A204.1 (cell line): ENCODE measurements around the gene ECT2.
"Not testable (repeated sequence)": the region's sequence is repeated elsewhere in the genome, so short reads cannot be mapped to it uniquely, and the experiment has no call there.

ENCODE experiments used
- FAIRE-seq: peaks from 2 replicates; lab custom pipeline; 2012; peaks lifted over from hg19 to GRCh38; lab: Jason Lieb, UNC

ECT2 gene

DNA sequence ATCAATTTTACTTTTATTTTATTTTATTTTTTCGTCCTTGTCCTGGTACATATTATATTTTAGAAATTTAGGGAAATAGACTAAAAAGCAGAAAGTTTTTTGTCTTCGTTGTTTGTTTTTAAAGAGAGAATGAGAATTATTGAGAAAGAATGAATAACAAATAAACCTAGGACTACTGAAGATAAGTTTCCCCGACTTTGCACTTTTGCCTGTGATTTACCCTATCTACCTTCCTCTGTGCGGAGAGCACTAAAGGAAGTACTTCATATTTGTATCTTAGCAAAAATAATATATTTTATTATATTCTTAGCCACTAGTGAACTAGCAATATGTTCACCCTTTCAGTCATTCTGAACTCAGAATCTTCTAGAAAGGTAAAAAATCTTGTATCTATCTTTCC, 60.6 kb downstream of the ECT2 start:
- FAIRE-seq: peak; percentile 73

DNA sequence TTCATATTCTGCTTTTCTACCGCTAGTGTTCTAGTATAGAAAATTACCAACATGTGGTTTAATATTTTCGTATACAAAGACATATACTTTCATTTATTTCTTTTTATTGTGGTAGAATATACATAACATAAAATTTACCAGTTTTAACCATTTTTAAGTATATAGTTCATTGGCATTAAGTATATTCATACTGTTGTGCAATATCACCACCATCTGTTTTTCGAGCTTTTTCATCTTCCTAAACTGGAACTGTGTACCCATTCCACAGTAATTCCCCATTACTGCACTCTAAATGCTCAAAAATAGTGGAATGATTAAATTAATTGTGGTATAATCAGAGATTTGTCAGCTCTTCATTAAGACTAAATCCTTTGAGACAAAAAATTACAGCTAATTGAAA, 62.9 kb downstream of the ECT2 start:
- no peak for FAIRE-seq

DNA sequence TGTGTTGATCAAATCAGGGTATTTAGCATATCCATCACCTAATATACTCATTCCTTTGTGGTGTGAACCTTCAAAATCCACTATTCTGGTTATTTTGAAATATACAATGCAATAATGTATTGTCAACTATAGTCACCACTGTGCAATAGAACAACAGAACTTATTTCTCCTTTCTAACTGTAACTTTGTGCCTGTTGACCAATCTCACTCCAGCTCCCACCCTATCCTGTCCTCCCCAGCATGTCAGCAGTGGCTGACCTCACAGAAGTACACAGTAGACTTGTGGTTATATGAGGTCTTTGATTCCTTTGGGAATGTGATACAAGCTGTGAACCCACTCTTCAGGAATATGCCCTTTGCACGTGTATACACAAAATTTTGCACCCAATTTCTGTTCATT, 64.2 kb downstream of the ECT2 start:
- FAIRE-seq: no peak

DNA sequence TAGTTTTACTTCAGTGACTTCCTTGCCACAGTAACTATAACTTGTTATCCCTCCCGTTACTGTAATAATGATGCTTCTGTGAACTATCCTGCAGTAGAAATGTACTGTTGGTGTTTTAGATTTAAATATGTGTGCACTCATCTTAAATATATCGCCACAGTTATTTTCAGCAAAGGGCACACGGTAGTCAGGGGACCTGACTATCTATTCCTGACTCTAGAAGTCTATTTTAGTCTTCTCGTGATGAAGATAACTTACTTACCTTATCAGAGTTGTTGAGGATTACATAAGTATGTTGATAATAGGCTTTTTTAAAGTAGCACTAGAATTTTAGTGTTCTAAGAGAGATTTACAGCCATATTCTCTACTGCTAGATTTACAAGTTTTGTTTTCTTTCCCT, 65.3 kb downstream of the ECT2 start:
- no peak for FAIRE-seq

DNA sequence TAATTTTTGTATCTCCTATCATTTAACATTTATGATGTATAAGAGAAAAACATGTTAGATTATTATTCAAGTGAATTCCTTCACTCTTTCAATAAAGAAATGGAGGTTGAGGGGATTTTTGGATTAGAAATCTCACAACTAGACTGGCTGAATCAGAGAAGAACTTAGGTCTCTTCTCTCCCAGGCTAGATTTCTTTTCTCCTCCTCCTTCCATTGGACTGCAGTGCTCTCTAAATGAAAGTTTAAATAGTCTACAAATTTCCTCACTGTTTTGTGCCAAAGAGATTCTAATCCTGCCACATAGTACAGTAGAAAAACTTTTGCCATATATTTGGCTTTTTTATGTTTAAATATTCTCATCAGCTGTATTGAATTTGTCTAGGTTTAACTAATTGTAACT, 65.8 kb downstream of the ECT2 start:
- FAIRE-seq: no peak

DNA sequence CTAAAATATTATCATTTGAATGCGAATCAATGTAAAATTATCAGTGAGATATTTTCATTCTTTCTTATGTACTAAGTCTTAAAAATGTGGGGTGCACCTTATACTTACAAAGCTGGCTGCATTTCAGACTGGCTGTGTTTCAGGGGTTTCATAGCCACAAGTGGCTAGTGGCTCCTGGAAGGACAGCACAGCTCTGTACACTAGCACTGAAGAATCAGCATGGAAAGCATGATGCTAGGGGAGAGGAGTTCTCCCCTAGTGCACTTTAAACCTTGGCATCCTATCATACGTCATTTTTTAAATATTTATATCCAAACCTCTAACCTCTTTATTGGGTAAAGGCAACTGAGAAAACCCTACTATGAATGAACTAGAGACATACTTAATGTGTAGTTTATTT, 66.4 kb downstream of the ECT2 start:
- FAIRE-seq: no peak

DNA sequence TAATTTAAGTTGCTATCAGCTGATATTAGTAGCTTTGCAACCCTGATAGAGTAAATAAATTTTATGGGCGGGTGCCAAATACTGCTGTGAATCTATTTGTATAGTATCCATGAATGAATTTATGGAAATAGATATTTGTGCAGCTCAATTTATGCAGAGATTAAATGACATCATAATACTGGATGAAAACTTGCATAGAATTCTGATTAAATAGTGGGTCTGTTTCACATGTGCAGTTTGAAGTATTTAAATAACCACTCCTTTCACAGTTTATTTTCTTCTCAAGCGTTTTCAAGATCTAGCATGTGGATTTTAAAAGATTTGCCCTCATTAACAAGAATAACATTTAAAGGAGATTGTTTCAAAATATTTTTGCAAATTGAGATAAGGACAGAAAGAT, 70.0 kb downstream of the ECT2 start:
- FAIRE-seq: no peak

DNA sequence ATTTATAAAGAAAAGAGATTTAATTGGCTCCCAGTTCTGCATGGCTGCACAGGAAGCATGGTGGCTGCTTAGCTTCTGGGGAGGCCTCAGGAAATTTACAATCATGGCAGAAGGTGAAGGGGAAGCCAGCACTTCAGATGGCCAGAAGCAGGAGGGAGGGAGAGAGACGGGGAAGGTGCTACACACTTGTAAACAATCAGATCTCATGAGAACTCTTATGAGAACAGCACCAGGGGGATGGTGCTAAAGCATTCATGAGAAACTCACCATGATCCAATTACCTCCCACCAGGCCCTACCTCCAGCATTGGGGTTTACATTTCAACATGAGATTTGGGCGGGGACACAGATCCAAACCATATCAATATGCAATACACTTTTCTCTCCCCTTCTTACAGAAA, 73.7 kb downstream of the ECT2 start:
- no peak for FAIRE-seq

DNA sequence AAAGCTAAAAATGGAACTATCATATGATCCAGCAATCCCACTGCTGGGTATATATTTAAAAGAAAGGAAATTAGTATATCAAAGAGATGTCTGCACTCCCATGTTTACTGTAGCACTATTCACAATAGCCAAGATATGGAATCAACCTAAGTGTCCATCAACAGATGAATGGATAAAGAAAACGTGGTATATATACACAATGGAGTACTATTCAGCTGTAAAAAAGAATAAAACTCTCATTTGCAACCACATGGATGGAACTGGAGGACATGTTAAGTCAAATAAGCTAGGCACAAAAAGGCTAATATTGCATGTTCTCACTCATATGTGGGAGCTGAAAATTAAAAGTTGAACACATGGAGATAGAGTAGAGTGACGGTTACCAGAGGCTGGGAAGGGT, 76.7 kb downstream of the ECT2 start:
- not testable (repeated sequence) for FAIRE-seq

DNA sequence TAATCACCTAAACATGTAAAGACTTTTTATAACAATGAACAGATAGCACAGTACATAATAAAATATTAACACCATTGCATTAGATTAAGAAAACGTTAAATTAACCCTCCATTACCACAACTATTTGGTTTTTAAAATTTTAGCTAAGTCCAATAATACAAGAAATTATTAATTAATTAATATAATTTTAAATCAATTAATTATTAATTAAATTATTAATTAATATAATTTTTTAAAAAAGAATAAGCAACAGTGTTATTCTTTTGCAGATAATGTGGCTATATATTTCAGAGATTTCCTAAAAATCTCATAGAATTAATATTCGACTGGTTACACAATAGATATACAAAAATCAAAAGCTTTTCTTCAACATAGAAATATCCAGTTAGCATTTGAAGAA, 82.5 kb downstream of the ECT2 start:
- FAIRE-seq: peak; percentile 94

DNA sequence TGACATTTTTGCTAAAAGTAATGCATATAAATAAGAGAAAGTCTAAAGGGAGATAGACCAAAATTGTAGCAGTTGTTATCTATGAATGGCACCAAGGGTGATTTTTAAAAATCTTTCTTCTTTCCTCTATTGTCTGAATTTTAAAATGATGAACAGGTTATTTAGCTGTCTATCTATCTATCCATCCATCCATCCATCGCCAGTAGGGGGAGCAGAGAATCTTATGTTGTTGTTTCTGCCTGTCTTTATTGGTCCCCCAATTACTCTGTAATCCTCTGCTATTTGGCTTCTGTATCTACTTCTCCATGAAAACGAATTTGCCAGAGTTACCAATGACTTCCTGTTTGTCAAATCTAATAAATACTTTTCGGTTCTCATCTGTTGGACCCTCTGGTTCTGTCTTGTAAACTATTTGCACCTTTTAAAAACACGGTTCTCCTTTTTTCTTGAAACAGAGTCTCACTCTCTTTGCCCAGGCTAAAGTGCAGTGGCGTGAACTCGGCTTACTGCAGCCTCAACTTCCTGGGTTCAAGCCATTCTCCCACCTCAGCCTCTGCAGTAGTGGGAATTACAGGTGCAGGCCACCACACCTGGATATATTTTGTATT, 86.0 kb downstream of the ECT2 start:
- peak; percentile 88 for FAIRE-seq

DNA sequence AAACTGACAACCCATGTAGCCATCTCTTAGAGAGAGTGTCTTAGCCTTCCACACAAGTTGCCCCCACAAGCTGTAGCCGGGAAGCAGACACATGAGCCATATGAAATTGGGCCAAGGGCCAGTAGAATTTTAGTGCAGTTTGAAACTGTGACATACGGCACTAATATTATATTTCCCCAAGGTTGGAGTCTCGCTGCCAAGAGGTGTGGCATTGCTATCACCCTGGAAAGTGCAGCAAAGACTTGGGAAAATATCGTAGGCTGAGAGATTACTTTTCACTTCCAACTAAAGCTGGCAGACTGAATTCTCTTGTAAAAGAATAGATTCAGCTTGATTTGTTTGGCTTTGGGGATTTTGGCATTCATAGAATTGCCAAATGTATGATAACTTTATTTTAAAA, 89.2 kb downstream of the ECT2 start:
- FAIRE-seq: no peak

DNA sequence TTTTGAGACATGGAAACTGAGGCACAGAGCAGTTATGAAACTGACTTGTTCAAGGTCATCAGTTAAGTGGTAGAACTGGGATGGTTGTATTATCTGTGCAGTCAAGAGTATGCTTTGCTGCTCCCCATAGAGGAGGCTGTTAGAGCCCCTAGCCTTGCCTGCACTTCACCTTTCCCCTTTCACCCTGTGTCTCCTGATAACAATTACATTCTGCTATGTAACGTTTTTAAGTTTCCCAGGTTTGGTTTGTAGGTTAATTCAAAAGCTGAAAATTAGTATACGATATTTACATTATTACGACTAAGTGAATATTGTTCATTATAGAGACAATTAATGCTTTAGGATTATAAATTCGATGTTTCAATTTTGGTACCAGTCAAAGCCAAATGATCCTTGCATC, 89.9 kb downstream of the ECT2 start:
- FAIRE-seq: no peak

DNA sequence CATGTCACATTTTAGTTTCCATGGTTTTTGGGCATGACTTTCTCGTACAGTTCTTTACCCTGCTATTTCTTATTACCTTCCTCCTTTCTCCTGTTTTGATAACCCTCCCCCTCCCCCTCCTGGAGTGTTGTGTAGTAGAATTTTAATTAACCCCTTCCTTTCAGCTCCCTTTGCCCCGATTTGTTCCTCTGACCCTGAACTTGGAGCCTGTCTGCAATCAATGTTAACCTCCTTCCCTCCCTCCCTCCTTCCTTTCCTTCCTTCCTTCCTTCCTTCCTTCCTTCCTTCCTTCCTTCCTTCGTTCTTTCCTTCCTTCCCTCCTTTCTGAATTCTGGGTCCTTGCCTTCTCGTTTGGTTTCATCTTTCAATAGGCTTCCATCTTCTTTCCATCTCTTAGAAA, 90.4 kb downstream of the ECT2 start:
- FAIRE-seq: no peak

DNA sequence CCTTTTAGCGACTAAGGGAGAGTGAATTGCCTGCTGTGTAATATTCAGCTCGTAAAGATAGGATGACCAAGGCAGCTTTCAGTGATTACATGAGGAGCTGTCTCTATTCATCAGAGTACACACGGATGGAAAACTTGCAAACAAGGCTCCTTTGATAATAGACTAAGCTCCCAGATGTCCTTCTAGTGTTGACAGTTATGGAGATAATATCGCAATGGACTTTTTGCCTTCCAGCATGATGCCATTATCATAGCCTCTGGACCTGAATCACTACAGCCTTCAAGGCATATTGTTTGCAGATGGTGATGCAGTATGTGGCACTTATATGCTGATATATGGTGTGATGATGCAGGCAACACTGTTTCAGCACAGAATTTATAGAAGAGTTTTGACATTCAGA, 93.9 kb downstream of the ECT2 start:
- no peak for FAIRE-seq

DNA sequence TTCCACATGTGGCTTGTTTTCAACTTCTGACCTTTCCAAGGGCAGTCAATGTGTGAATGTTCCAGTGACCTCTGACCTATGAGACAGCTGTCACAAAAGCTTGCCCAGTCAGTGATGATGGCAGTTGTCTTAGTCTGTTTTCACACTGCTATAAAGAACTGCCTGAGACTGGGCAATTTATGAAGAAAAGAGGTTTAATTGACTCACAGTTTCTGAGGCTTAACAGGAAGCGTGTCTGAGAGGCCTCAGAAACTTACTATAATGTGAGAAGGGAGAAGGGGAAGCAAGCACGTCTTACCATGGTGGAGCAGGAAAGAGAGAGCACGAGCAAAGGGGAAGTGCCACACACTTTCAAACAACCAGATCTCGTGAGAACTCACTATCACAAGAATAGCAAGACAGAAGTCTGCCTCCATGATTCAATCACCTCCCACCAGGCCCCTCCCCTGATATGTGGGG, 95.6 kb downstream of the ECT2 start:
- no peak for FAIRE-seq

DNA sequence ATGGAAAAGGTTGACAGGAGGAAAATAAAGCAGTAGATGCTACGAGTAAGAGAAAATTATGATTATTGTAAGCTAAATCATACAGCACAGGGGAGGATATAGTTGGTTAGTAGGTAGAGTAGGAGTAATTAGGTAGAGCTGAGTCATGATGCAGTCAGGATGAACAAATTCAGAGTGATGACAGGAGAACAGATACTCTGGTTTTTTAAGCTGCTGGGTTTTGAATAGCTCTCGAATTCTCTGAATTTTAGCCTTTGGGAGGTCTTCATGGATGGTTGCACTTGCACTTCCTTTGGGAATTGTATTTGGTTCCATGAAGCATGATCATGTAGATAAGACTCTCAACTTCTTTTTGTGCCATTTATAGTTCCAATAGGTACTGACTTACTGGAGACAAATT, 96.2 kb downstream of the ECT2 start:
- FAIRE-seq: no peak

DNA sequence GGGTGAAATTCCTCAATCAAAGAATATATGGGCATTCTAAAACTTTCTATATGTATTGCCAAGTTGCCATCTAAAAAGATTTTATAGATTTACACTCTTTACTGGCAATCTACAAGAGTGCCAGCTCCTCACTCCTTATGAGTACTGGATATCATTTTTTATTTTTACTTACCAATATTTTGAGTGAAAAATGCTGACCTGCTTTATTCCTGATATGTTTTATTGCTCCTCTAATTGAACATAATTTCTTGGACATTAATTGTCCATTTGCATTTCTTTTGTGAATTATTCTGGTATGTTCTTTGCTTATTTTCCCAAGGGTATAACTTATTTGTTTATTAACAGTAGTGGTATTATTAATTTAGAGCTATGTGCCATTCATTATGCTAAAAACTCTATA, 96.8 kb downstream of the ECT2 start:
- FAIRE-seq: no peak

DNA sequence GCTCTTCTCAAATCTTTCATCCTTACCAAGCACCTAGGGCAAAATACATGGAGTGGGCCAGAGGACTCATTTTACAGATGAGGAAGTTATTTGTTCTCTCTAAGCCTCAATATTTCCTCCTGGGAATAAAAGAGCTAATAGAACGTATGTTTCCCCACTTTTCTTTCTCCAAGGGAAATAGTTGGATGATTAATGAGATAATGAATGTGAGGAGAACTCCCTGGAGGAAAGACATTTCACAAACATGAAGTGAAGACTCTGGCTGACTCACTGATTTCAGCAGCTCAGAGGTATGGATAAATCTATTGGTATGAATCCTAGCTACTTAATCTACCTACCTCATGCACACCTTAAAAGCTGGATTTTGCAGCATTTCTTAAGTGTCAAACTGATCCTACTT, 98.4 kb downstream of the ECT2 start:
- FAIRE-seq: no peak

DNA sequence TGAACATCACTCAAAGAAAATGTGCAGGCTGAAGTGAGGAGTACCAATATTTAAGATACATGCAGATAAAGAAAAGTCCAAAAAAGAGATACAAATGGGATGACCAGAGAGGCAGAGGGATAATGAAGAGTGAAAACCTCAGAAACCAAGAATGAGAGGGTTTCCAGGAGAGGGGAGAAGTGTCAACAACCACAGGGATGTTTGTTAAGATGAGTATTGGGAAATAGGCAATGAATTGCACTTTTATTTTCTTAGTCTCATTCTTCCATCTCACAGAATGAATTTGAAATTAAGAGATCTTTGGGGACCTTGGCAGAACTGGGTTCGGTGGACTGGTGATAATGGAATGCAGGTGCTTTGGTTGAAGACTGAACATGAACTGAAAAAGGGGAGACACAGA, 102.5 kb downstream of the ECT2 start:
- FAIRE-seq: no peak

DNA sequence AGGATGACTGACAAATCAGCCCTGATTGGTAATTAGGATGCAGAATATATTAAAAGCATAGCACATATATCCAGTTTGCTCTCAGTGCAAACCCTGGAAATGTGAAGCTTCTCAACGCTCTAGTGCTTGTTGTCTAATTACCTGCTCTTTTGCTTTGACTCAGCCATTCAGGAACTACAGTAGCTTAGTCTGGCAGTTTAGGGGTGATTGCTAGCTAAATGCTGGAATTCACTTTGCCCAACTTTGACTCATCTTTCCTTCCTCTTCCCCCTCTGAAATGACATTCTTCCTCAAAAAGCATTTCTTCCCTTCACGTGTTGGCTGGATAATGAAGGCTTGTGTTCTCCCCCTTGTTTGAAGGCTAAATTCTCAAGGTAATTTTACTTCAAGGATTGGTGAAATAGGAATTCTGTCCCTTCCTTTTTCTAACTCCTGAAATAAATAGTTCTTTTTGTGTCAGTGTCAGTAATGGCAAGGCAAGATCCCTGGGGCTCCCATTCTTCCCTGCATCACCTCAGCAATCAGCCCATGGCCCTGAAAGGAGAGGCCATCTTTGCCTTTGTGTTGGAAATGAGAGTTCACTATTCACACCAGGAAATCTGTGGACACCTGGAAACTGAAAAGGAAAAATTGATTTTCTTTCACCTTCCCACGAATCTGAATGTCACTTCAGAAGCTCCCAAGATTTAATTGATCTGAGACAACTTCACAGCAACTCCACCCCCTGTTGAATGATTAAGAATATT, 103.6 kb downstream of the ECT2 start:
- no peak for FAIRE-seq

DNA sequence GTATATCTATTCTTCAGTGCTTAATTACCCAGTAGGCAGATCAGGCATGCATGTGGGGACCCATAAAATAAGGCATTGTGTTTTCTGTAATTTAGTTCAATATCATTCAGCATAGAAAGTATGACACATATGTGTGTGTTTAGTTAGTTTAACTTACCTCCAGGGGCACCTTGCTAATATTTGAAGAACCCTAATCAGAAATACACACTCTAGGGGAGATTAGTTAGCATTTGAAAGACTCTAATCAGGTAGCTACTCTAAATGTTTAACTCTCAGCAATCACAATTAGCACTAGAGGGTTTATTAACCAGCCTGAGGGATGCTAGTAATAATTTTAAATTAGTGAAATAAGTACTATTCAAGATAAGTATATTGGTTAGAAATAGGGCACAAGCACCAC, 104.5 kb downstream of the ECT2 start:
- FAIRE-seq: no peak

DNA sequence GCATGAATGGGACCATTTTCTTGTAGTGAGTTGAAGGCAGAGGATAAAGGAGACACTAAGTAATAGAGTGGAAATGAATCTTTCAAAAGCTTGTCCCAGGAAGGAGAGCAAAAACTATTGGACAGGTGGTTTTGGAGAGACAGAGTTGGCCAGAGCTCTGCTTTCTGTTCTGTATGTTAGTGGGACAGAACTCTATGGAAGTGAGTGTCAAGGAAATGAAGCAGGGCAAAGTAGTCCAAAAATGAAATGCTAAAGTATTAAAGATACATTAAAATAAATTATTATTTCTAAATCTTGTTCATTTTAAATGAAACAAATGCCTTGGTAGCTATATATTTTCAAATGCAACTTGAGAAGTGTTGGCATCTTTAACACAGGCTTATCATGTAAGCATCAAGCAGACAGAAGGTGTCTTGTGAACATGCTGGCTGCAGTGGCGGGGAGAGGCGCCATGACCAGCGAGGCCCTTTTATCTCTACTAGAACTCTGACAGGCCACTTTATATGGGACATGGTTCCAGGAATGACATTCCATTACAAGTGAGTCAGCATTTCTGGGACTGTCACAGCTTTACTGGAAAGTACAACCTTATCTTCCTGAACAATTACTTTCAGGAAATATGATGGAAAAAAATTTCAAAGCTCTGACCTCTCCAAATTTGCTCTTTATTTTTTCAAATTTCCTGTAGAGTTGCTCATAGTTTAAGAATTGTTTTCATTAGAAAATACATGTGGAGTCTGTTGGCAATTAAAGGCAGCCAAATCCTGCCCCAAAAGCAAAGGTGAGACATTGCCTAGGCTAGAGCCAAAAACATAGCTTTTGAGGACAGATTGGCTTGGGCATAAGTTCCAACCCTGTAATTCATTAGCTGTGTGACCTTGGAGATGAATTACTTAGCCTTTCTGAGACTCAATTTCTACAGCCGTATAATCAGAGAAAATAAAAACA, 106.5 kb downstream of the ECT2 start:
- no peak for FAIRE-seq
